NCI-H524 treated with DMSO at 0.1 percent for 48 hours (cell line): Measurements from ENCODE around the gene FIBP.

Experiments
- DNase-seq: peaks from one replicate; lab custom pipeline; 2025; lab: John Stamatoyannopoulos, UW

Gene FIBP

GRCh38 chr11:65890324-65891218, 2.3 kb upstream of the FIBP start, which contains the start of gene CCDC85B:
Gene CCDC85B, plus strand, starts transcription at chr11:65890673. Its CDS starts 111 bp downstream, at chr11:65890784.
- peak; percentile 60 for DNase-seq

- DNase-seq = no peak
These were observed 528 bp downstream of the FIBP start for GRCh38 chr11:65887723-65888162.

GRCh38 chr11:65886826-65887722, 1.2 kb downstream of the FIBP start:
- no peak for DNase-seq

- no peak for DNase-seq
These were observed 2.3 kb downstream of the FIBP start for GRCh38 chr11:65885808-65886536.

- no peak for DNase-seq
These were observed 3.0 kb downstream of the FIBP start for GRCh38 chr11:65885231-65885630.

- DNase-seq = no peak
These were observed 3.6 kb downstream of the FIBP start for GRCh38 chr11:65884716-65885092.

GRCh38 chr11:65883786-65884715, 4.2 kb downstream of the FIBP start:
- no peak for DNase-seq

GRCh38 chr11:65883058-65883761, 5.1 kb downstream of the FIBP start:
- DNase-seq = no peak

- DNase-seq = no peak
These were observed 5.9 kb downstream of the FIBP start for GRCh38 chr11:65882120-65883057.

- DNase-seq = no peak
These were observed 7.3 kb downstream of the FIBP start for GRCh38 chr11:65880844-65881421.

GRCh38 chr11:65880027-65880426, 8.2 kb downstream of the FIBP start:
- no peak for DNase-seq

GRCh38 chr11:65879617-65880016, 8.7 kb downstream of the FIBP start, which contains the start of gene CTSW:
Gene CTSW, plus strand, starts transcription at chr11:65879837. Its CDS starts 18 bp downstream, at chr11:65879855.
- DNase-seq = no peak

- DNase-seq = peak; percentile 60
These were observed 14.7 kb downstream of the FIBP start for GRCh38 chr11:65873318-65874156.

- DNase-seq = no peak
These were observed 15.5 kb downstream of the FIBP start, which contains the start of gene EFEMP2 for GRCh38 chr11:65872586-65873317. Gene EFEMP2, minus strand, starts transcription at chr11:65872800. Its CDS starts 446 bp downstream, at chr11:65872354.

- no peak for DNase-seq
These were observed 16.3 kb downstream of the FIBP start for GRCh38 chr11:65871811-65872548.
